Fibroblast of lung (primary cell): ENCODE data around the gene ABCB9.

Experiments used
- EZH2 ChIP-seq: IDR thresholded peaks from 2 replicates; pipeline ENCODE4 v1.5.1; 2012; ENCODE audit warnings: low read length, control low read depth, mild to moderate bottlenecking; ENCODE audit errors: missing control alignments
- TF ChIP-seq, protein P1 (sequence below), 2 donors: IDR thresholded peaks in 1 of 2; conservative IDR thresholded peaks in 1 of 2; 1 replicate in 1 of 2; 2 replicates in 1 of 2; pipeline ENCODE4 v1.5.1; 2011 to 2012; ENCODE audit warnings: low read length in 2 of 2, control low read depth in 1 of 2, inconsistent platforms in 1 of 2, low read depth in 1 of 2, mild to moderate bottlenecking in 1 of 2

DNA sequence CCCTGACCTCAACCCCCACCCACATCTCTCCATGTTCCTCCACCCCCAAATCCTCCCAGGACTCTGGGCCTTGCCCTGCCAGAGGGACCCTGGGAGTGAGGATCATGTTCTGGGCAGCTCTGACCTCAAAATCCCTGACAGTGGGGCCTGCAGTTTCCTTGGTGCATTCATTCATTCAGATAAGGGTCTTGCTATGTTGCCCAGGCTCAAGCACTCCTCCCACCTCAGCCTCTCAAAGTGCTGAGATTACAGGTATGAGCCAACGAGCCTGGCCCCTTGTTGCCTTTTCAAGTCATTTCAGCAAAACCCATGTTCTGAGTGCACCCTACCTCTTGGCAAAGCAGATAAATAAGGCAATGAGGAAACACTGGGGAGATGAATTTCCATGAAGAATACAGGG, 43.8 kb upstream of the ABCB9 start:
- TF ChIP-seq, protein P1, sequence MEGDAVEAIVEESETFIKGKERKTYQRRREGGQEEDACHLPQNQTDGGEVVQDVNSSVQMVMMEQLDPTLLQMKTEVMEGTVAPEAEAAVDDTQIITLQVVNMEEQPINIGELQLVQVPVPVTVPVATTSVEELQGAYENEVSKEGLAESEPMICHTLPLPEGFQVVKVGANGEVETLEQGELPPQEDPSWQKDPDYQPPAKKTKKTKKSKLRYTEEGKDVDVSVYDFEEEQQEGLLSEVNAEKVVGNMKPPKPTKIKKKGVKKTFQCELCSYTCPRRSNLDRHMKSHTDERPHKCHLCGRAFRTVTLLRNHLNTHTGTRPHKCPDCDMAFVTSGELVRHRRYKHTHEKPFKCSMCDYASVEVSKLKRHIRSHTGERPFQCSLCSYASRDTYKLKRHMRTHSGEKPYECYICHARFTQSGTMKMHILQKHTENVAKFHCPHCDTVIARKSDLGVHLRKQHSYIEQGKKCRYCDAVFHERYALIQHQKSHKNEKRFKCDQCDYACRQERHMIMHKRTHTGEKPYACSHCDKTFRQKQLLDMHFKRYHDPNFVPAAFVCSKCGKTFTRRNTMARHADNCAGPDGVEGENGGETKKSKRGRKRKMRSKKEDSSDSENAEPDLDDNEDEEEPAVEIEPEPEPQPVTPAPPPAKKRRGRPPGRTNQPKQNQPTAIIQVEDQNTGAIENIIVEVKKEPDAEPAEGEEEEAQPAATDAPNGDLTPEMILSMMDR (conservative IDR thresholded peaks at IDR 0.05 in 1 of 2, IDR thresholded peaks at IDR 0.05 in 1 of 2; ENCODE audit: low read depth in 1 of 2, low read length in 2 of 2) = no peak
- TF ChIP-seq EZH2 = no peak
